BE2C (cell line): ENCODE results near the gene JPT1.
"Not testable (repeated sequence)": the region's sequence is repeated elsewhere in the genome, so short reads cannot be mapped to it uniquely, and the experiment has no call there.

Experiments
- DNase-seq: peaks from one replicate; pipeline ENCODE4 v3.0.0-alpha.2; 2020
- H3K27me3 ChIP-seq: fragments of 250-450 bp; sonication (Bioruptor Pico); 2 replicates; pipeline ENCODE4 v1.5.1; 2020; ENCODE audit warnings: mild to moderate bottlenecking
- H3K36me3 ChIP-seq: fragments of 250-450 bp; sonication (Bioruptor Pico); 2 replicates; pipeline ENCODE4 v1.5.1; 2020; ENCODE audit warnings: mild to moderate bottlenecking
- H3K4me1 ChIP-seq: fragments of 250-450 bp; sonication (Bioruptor Pico); 2 replicates; pipeline ENCODE4 v1.5.1; 2020
- H3K4me3 ChIP-seq: 2 replicates; pipeline ENCODE4 v1.5.1; 2011; ENCODE audit warnings: low read depth, low read length
- H3K9me3 ChIP-seq: fragments of 250-450 bp; sonication (Bioruptor Pico); 2 replicates; pipeline ENCODE4 v1.5.1; 2020
- CTCF ChIP-seq: IDR thresholded peaks from 2 replicates; pipeline ENCODE4 v1.5.1; 2012; ENCODE audit warnings: mild to moderate bottlenecking, low read depth, low read length

The JPT1 gene

GRCh38 chr17:75178453-75178852 lies 24.1 kb upstream of the JPT1 start:
- no peak overlapping the region for H3K4me3 ChIP-seq
- TF ChIP-seq CTCF: no peak
- no peaks in the 10 kb centered on the region for H3K27me3 ChIP-seq
- no peaks in the 10 kb centered on the region for H3K9me3 ChIP-seq
- H3K36me3 ChIP-seq: peaks cover 64% of the 10 kb centered on the region
- no peaks in the 10 kb centered on the region for H3K4me1 ChIP-seq
- no peak for DNase-seq

- H3K27me3 ChIP-seq: no peaks in the 10 kb centered on the region
- no peaks in the 10 kb centered on the region for H3K9me3 ChIP-seq
- peaks cover 80% of the 10 kb centered on the region for H3K36me3 ChIP-seq
- TF ChIP-seq CTCF: no peak
- H3K4me3 ChIP-seq: no peak overlapping the region
- no peaks in the 10 kb centered on the region for H3K4me1 ChIP-seq
- no peak for DNase-seq
These were observed 22.3 kb upstream of the JPT1 start for GRCh38 chr17:75176625-75177024.

- no peak overlapping the region for H3K4me3 ChIP-seq
- no peak for TF ChIP-seq CTCF
- H3K9me3 ChIP-seq: no peaks in the 10 kb centered on the region
- DNase-seq: no peak
- H3K27me3 ChIP-seq: no peaks in the 10 kb centered on the region
- no peaks in the 10 kb centered on the region for H3K4me1 ChIP-seq
- H3K36me3 ChIP-seq: peaks cover 84% of the 10 kb centered on the region
These were observed 20.7 kb upstream of the JPT1 start for GRCh38 chr17:75174996-75175395.

GRCh38 chr17:75173526-75173925 lies 19.2 kb upstream of the JPT1 start:
- H3K9me3 ChIP-seq: no peaks in the 10 kb centered on the region
- H3K27me3 ChIP-seq: no peaks in the 10 kb centered on the region
- DNase-seq: no peak
- no peaks in the 10 kb centered on the region for H3K4me1 ChIP-seq
- no peak overlapping the region for H3K4me3 ChIP-seq
- H3K36me3 ChIP-seq: peaks cover 84% of the 10 kb centered on the region
- TF ChIP-seq CTCF: no peak

GRCh38 chr17:75168998-75169397 lies 14.7 kb upstream of the JPT1 start:
- no peak for DNase-seq
- H3K36me3 ChIP-seq: peaks cover 84% of the 10 kb centered on the region
- no peaks in the 10 kb centered on the region for H3K9me3 ChIP-seq

GRCh38 chr17:75164606-75165005 lies 10.3 kb upstream of the JPT1 start:
- not testable (repeated sequence) for H3K4me3 ChIP-seq, H3K9me3 ChIP-seq, H3K4me1 ChIP-seq, H3K27me3 ChIP-seq, DNase-seq
- peaks cover 44% of the 10 kb centered on the region for H3K36me3 ChIP-seq

More at GRCh38 chr17:75168998-75169397, 14.7 kb upstream of the JPT1 start:
- no peaks in the 10 kb centered on the region for H3K27me3 ChIP-seq
- H3K4me1 ChIP-seq: no peaks in the 10 kb centered on the region
- H3K4me3 ChIP-seq: no peak overlapping the region
- TF ChIP-seq CTCF: no peak

- no peaks in the 10 kb centered on the region for H3K9me3 ChIP-seq
- H3K36me3 ChIP-seq: peaks cover 31% of the 10 kb centered on the region
- H3K27me3 ChIP-seq: no peaks in the 10 kb centered on the region
- TF ChIP-seq CTCF: no peak
- no peaks in the 10 kb centered on the region for H3K4me1 ChIP-seq
- H3K4me3 ChIP-seq: no peak overlapping the region
- DNase-seq: no peak
These were observed 8.8 kb upstream of the JPT1 start for GRCh38 chr17:75163074-75163473.
